ENCODE results near the gene ALLC.

GRCh38 chr2:3646446-3646845, 11.6 kb upstream of the ALLC start:
- TF ChIP-seq EZH2 (IDR thresholded peaks at IDR 0.05) (no peak), POLR2AphosphoS5 (IDR thresholded peaks at IDR 0.05; ENCODE audit: borderline replicate concordance, low read depth, low read length) (no peak), FOXP2 (optimal IDR thresholded peaks at IDR 0.05; ENCODE audit: control extremely low read depth, extremely low read length, insufficient read depth) (no peak)

All from SK-N-MC (cell line).